ENCODE data around the gene CYTH3.

DNA sequence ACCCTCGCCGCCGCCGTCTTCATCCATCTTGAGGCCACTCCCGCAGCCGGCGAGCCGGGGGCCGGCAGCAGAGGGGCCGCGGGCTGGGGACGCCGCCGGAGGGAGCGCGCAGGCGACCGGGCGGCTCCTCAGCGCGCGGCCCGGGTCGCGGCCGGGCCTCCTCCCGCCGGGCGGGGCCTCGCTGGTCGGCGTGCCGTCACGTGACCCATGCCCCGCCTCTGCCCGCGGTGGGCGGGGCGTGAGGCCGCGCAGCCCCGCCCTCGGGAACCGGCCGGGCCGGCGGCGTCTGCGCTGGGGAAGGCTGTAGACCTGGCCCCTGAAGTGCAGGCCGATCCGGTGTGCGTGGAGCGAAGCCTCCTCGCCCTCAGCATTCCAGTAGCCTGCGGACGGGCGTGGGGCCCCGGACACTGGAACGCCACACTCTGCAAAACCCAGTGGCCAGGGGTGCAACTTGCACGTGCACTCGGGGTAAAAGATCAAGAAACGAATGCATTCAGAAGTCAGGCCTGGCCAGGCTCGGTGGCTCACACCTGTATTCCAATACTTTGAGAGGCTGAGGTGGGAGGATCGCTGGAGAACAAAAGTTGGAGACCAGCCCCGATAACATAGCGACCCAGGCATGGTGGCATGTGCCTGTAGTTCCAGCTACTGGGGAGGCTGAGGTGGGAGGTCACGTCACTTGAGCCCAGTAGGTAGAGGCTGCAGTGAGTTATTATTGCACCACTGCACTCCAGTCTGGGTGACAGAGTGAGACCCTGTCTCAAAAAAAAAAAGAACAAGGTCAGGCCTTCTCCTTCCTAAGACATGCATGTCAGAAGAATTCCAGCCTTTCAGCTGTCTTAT is at the start of gene CYTH3:
- TF ChIP-seq, protein P1, sequence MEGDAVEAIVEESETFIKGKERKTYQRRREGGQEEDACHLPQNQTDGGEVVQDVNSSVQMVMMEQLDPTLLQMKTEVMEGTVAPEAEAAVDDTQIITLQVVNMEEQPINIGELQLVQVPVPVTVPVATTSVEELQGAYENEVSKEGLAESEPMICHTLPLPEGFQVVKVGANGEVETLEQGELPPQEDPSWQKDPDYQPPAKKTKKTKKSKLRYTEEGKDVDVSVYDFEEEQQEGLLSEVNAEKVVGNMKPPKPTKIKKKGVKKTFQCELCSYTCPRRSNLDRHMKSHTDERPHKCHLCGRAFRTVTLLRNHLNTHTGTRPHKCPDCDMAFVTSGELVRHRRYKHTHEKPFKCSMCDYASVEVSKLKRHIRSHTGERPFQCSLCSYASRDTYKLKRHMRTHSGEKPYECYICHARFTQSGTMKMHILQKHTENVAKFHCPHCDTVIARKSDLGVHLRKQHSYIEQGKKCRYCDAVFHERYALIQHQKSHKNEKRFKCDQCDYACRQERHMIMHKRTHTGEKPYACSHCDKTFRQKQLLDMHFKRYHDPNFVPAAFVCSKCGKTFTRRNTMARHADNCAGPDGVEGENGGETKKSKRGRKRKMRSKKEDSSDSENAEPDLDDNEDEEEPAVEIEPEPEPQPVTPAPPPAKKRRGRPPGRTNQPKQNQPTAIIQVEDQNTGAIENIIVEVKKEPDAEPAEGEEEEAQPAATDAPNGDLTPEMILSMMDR (IDR thresholded peaks at IDR 0.05; ENCODE audit: insufficient read depth, low read length): no peak
- TF ChIP-seq POLR2AphosphoS5 (IDR thresholded peaks at IDR 0.05; ENCODE audit: low read depth) (no peak), GABPA (IDR thresholded peaks at IDR 0.05; ENCODE audit: low read depth) (no peak)

Measured in HL-60 (cell line).